Uterus (tissue), 4 donors: ENCODE measurements around the gene CPA4. TPM values are rescaled to one million over a fixed set of nuclear protein-coding genes. Genes with fewer than 3 reads are reported as not detected.

ENCODE experiments used
- DNase-seq, 2 donors: peaks; one replicate each; pipeline ENCODE4 v3.0.0-alpha.2; 2019 to 2020
- H3K27ac ChIP-seq, 2 donors: fragments of 200-600 bp; sonication (generic); 1 replicate in 1 of 2; 2 replicates in 1 of 2; pipeline ENCODE4 v1.5.1; 2016 to 2018
- H3K27me3 ChIP-seq, 2 donors: fragments of 200-600 bp; sonication (generic); one replicate each; pipeline ENCODE4 v1.5.1; 2018 to 2019; ENCODE audit warnings: control low read depth in 1 of 2
- H3K36me3 ChIP-seq, 2 donors: fragments of 200-600 bp; sonication (generic); one replicate each; pipeline ENCODE4 v1.5.1; 2019; ENCODE audit warnings: control low read depth in 1 of 2
- H3K4me1 ChIP-seq, 2 donors: fragments of 200-600 bp; sonication (generic); one replicate each; pipeline ENCODE4 v1.5.1; 2018 to 2019; ENCODE audit warnings: control low read depth in 1 of 2
- H3K4me3 ChIP-seq, 2 donors: fragments of 200-600 bp; sonication (generic); 1 replicate in 1 of 2; 2 replicates in 1 of 2; pipeline ENCODE4 v1.5.1; 2018 to 2019; ENCODE audit warnings: mild to moderate bottlenecking in 1 of 2
- H3K9me3 ChIP-seq, 2 donors: fragments of 200-600 bp; sonication (generic); one replicate each; pipeline ENCODE4 v1.5.1; 2019; ENCODE audit warnings: control low read depth in 1 of 2
- CTCF ChIP-seq, 4 experiments: fragments of 200-600 bp in 2 of 4; fragments of 450-650 bp in 2 of 4; sonication (generic) in 2 of 4; IDR thresholded peaks; one replicate each; pipeline ENCODE4 v1.5.1; 2016 to 2019; ENCODE audit warnings: antibody characterized with exemption in 4 of 4, mild to moderate bottlenecking in 2 of 4, moderate library complexity in 1 of 4
- POLR2A ChIP-seq, 2 donors: fragments of 450-650 bp; IDR thresholded peaks; one replicate each; pipeline ENCODE4 v1.6.1; 2016; ENCODE audit warnings: antibody characterized with exemption in 2 of 2, mild to moderate bottlenecking in 1 of 2, moderate library complexity in 1 of 2
- intact Hi-C: fragments of 100-400 bp; cut with DNase I; formaldehyde crosslinking; loops from one replicate; pipeline ENCODE4 v1.15.1; 2023; ENCODE audit warnings: low total_unique reads
- total RNA-seq, 4 donors: library from RNA; depleted of rRNA in 3 of 4; stranded (reverse); fragments of >200 nt in 3 of 4; gene quantifications; one replicate each; pipeline versions ENCODE4 v1.1.0 to v1.2.4, GENCODE V29; 2014 to 2023
- donor health status: DM: yes; HTN: yes; CAD: no.

CPA4 gene
- total RNA-seq, 4 donors from 2014 or later = 1.3 TPM; not detected in 3

- no peak overlapping the region for H3K4me3 ChIP-seq
- no peaks in the 10 kb centered on the region for H3K4me1 ChIP-seq
- no peaks in the 10 kb centered on the region for H3K36me3 ChIP-seq
- H3K27me3 ChIP-seq = no peaks in the 10 kb centered on the region
- TF ChIP-seq CTCF (IDR thresholded peaks at IDR 0.05) (no peak), POLR2A (IDR thresholded peaks at IDR 0.05) (no peak)
- no peaks in the 10 kb centered on the region for H3K9me3 ChIP-seq
- H3K27ac ChIP-seq = no peak overlapping the region
- no peak for DNase-seq
- intact Hi-C loops = no loop called here
Measured at GRCh38 chr7:130297628-130298543, 4.9 kb downstream of the CPA4 start.

DNA sequence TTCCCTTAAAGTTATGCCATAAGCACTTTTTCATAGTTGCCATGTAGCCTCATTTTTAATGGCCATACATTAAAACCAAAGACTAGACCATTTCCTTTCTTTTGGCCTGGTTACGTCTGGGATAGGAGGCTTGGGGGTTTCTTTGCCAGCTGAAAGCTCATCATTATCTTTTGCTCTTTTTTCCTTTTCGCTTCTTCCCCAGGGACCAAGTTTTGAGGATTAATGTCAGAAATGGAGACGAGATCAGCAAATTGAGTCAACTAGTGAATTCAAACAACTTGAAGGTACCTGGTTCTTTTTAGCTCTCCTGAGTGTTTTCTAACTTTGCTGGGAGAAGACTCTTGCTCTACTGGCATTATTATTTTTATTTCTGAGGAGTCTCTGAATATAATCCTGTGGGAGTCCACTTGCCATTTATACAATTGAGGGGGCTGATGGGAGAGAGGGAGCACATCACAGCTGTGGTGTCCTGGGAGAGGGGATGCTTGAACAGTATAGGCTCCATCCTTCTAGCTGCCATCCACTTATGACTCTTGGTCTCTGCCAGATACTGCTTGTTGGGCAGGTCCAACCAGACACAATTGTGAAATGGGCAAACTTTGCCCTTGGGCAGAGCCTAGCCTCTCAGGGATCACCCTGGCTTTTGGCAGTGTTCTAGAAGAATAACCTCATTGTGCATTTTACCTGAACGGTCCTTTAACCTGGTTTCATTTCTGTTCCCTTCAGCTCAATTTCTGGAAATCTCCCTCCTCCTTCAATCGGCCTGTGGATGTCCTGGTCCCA is 5.8 kb downstream of the CPA4 start:
- H3K9me3 ChIP-seq = no peaks in the 10 kb centered on the region
- H3K27ac ChIP-seq = no peak overlapping the region
- TF ChIP-seq CTCF (IDR thresholded peaks at IDR 0.05) = no peak
- no peak for TF ChIP-seq POLR2A (IDR thresholded peaks at IDR 0.05)
- intact Hi-C loops = no loop called here
- H3K4me3 ChIP-seq = no peak overlapping the region
- H3K4me1 ChIP-seq = no peaks in the 10 kb centered on the region
- H3K27me3 ChIP-seq = no peaks in the 10 kb centered on the region
- no peak for DNase-seq
- H3K36me3 ChIP-seq = no peaks in the 10 kb centered on the region

- H3K36me3 ChIP-seq = no peaks in the 10 kb centered on the region
- TF ChIP-seq CTCF (IDR thresholded peaks at IDR 0.05) (no peak), POLR2A (IDR thresholded peaks at IDR 0.05) (no peak)
- H3K4me3 ChIP-seq = no peak overlapping the region
- no peaks in the 10 kb centered on the region for H3K9me3 ChIP-seq
- intact Hi-C loops = no loop called here
- no peak for DNase-seq
- no peaks in the 10 kb centered on the region for H3K4me1 ChIP-seq
- no peak overlapping the region for H3K27ac ChIP-seq
- H3K27me3 ChIP-seq = no peaks in the 10 kb centered on the region
Measured at GRCh38 chr7:130299866-130300265, 6.9 kb downstream of the CPA4 start.

GRCh38 chr7:130301501-130302020 is 8.6 kb downstream of the CPA4 start:
- no peaks in the 10 kb centered on the region for H3K36me3 ChIP-seq
- DNase-seq = no peak
- no peaks in the 10 kb centered on the region for H3K27me3 ChIP-seq
- TF ChIP-seq CTCF (IDR thresholded peaks at IDR 0.05) = no peak
- TF ChIP-seq POLR2A (IDR thresholded peaks at IDR 0.05) = no peak
- no peak overlapping the region for H3K4me3 ChIP-seq
- no peaks in the 10 kb centered on the region for H3K9me3 ChIP-seq
- H3K4me1 ChIP-seq = no peaks in the 10 kb centered on the region
- intact Hi-C loops = no loop called here
- H3K27ac ChIP-seq = no peak overlapping the region

DNA sequence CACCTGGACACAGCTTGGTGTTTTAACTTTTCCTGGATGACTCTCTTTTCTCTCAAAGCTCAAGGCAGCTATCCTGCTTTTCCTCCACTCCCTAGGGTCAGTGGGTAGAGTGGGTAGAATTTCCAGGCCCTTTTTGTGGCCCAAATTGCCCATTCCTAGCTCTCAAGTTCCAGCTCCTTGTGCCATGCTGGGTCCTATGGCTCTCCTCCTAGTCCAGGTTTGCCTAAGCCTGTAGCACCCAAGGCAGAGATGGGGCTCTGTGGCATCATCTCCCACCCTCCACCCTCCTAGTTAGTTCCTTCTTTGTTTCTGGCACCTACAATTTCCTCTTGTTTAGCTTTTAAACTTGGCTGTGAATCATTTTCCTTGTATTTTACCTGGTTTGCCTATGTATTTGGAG is 9.7 kb downstream of the CPA4 start:
- H3K27ac ChIP-seq = no peak overlapping the region
- H3K4me1 ChIP-seq = no peaks in the 10 kb centered on the region
- intact Hi-C loops = no loop called here
- no peak for DNase-seq
- no peaks in the 10 kb centered on the region for H3K9me3 ChIP-seq
- no peak overlapping the region for H3K4me3 ChIP-seq
- H3K36me3 ChIP-seq = no peaks in the 10 kb centered on the region
- no peak for TF ChIP-seq POLR2A (IDR thresholded peaks at IDR 0.05)
- TF ChIP-seq CTCF (IDR thresholded peaks at IDR 0.05) = no peak
- no peaks in the 10 kb centered on the region for H3K27me3 ChIP-seq
